HG03066 (cell line): ENCODE measurements around the gene TUBA8.

Experiments used
- ATAC-seq: cut with Tn5 transposase; IDR thresholded peaks from one replicate; pipeline ENCODE4 v1.9.1; 2021; ENCODE audit warnings: low read depth; ENCODE audit not compliant: unreplicated experiment

Gene TUBA8

DNA sequence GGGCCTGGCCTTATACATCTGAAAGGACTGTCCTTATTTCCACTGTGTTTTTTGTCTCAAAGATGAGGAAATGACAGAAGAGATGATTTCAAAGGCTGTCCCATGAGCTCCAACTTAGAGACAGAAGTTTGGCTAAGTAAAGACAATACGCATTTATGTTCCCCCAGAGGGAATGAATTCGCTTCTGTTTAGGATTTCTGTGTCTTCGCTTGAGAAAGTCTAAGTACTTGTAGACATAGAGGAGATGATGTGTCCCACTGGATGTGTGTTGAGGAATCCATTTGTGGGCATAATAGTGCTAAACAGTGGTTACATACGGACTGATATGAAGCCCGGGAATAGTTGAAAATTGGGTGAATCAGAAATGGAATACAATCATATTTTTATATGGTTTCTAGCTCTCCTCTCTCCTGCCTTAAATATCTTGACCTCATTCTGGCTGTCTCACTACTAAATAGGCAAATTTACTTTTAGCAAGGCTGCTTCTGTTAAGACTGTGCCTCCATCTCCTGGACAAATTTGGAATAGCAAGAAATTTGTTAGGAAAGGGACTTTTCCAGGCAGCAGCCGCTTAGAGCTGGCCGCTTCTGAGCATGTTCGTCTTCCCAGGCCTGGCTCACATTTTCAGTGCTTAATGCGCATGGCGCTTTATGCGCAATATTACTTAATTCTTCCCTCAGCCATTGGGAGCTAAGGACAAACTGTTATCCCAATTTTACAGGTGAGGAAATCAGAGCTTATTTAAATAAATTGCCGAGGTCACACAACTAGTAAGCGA, 34.7 kb upstream of the TUBA8 start:
- no peak for ATAC-seq

- ATAC-seq, result peak; percentile 11
These were observed 33.4 kb upstream of the TUBA8 start for GRCh38 chr22:18077087-18077638.

GRCh38 chr22:18077639-18078328, 32.8 kb upstream of the TUBA8 start, which contains the start of gene PEX26:
TSS of gene PEX26 (plus strand) at chr22:18077990. CDS start at chr22:18078377, 387 bp downstream.
- ATAC-seq, result peak; percentile 87

GRCh38 chr22:18078329-18079041, 32.1 kb upstream of the TUBA8 start:
- peak; percentile 20 for ATAC-seq

GRCh38 chr22:18079706-18080233, 30.8 kb upstream of the TUBA8 start:
- ATAC-seq, result no peak

DNA sequence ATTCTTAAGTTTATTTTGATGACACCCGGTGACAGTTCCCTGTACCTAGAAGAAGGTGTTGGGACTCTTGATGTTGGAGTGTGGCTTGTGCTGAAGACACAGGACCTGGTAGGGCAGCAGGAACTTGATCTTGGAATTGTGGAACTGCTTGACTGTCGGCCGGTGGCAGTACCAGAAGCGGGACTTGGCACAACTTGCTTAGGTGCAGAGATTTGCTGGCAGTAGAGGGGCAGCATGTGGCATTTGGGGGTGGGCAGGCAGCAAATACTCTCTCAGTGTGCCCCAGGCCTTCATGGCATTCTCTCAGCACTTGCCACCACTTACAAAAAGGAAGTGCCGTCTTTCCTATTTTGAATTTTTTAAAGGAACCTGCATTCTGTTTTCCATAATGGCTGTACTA, 29.2 kb upstream of the TUBA8 start:
- no peak for ATAC-seq

GRCh38 chr22:18082467-18082866, 28.1 kb upstream of the TUBA8 start:
- no peak for ATAC-seq

DNA sequence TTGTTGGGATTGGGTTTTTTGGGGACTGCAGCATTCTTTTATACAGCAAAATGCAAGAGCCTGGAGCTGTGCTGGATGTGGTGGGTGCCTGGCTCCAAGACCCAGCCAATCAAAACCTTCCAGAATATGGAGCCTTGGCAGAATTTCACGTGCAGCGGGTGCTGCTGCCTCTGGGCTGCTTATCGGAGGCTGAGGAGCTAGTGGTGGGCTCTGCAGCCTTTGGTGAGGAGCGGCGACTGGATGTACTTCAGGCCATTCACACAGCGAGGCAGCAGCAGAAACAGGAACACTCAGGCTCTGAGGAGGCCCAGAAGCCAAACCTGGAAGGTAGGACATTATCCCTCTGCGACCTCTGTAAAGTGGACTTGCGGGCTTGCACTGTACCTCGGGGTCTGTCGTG, 27.2 kb upstream of the TUBA8 start:
- no peak for ATAC-seq

DNA sequence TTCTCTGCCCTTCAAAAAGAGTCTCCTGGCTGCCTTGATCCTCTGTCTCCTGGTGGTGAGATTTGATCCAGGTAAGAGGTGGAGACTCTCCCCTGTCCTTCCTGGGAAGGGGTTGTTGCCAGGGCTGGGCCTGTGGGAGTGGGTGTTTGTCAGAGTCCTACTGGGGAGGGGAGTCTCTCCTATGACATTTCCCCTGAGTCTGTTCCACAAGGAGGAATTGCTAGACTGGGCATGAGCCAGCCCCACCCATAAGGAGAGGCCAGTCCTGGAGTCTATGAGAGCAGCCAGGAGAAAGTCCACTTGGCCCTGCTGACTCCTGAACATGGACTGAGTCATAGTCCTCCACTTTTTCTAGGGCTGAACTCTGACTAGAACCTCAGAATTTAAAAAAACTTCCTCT, 25.4 kb upstream of the TUBA8 start:
- ATAC-seq, result no peak

DNA sequence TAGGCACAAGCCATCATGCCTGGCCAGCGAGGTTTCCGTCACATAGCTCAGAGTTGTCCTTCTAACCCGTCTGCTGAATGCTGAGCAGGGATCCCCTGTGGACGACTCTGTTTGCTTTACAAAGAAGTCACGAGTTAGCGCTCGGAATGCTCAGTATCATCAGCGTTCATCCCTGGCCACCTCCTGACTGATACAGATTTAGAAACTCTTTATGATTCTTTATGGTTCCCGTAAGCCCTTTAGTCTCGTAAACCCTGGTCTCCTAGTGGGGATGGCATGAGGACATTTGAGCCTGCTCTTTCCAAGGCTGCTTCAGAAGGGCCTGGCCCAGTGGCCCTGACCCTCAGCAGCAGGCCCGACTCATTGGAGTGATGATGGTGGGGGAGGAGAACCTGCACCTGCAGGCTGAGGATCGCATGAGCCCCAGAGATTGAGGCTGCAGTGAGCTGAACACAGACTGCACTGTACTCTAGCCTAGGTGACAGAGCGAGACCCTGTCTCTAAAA, 23.2 kb upstream of the TUBA8 start:
- ATAC-seq, result no peak

DNA sequence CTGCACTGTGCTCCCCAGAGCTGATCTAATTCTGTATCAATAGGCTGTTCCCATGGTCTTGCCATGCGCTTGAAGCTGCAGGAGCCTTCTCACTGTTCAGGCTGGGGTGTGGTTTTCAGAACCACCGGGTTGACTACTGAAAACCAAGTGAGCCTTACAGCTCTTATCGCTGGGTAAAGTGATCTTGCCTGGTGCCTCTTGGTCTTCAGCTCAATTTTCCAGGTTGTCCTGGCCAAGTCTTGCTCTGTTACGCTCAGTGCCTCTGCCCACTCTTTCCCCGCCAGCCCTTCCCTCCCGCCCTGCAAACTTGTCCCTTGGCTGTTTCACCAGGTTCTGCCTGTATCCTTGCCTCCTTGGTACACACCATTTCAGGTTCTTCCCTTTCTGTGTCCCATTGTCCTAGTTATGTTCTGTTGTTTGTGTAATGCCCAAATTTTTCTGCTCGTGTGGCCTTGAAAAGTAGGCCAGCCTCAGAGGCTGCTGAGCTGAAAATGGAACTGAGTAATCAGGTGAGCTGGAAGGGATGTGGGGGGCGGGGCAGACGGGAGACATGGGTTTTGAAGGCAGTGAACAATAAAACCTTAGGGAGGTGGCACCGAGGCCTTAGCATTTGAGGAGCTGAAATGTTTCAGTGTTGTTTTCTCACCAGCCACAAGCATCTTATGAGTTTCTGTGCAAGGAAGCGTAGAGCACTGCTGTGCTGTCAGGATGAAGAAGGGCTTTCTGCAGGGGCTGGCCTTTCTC, 21.6 kb upstream of the TUBA8 start:
- ATAC-seq, result no peak

GRCh38 chr22:18090286-18090685, 20.3 kb upstream of the TUBA8 start:
- ATAC-seq, result no peak

DNA sequence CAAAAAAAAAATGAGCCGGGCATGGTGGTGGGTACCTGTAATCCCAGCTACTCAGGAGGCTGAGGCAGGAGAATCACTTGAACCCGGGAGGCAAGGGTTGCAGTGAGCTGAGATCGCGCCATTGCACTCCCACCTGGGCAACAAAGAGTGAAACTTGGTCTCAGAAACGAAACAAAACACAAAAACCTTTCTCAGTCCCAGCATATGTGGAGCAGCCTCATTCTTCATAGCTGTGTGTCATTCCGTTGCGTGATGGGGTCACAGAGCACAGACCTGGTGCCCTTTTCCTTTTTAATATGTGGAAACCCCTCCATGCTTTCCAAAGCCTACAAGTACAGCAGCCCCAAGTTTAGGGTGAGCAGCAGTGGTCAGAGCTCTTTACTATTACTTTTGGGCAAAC, 19.1 kb upstream of the TUBA8 start:
- ATAC-seq, result no peak

- no peak for ATAC-seq
These were observed 18.6 kb upstream of the TUBA8 start for GRCh38 chr22:18091916-18092526.

GRCh38 chr22:18093661-18094060, 16.9 kb upstream of the TUBA8 start:
- ATAC-seq, result no peak

- ATAC-seq, result no peak
These were observed 15.4 kb upstream of the TUBA8 start for GRCh38 chr22:18095101-18095805.

- no peak for ATAC-seq
These were observed 13.8 kb upstream of the TUBA8 start for GRCh38 chr22:18096823-18097222.

- no peak for ATAC-seq
These were observed 9.8 kb upstream of the TUBA8 start for GRCh38 chr22:18100781-18101180.

GRCh38 chr22:18101536-18101935, 9.1 kb upstream of the TUBA8 start:
- ATAC-seq, result no peak
